AG08395 (cell line): ENCODE measurements around the gene OR2AT4.
"Not testable (repeated sequence)": the region's sequence is repeated elsewhere in the genome, so short reads cannot be mapped to it uniquely, and the experiment has no call there.

Experiments used
- DNase-seq: peaks from one replicate; pipeline ENCODE4 v3.0.0; 2012; ENCODE audit warnings: mixed read lengths, low spot score

OR2AT4 gene

GRCh38 chr11:75103380-75104026 lies 6.8 kb upstream of the OR2AT4 start:
- DNase-seq: peak; percentile 48

GRCh38 chr11:75101424-75102128 lies 4.9 kb upstream of the OR2AT4 start:
- DNase-seq: no peak

DNA sequence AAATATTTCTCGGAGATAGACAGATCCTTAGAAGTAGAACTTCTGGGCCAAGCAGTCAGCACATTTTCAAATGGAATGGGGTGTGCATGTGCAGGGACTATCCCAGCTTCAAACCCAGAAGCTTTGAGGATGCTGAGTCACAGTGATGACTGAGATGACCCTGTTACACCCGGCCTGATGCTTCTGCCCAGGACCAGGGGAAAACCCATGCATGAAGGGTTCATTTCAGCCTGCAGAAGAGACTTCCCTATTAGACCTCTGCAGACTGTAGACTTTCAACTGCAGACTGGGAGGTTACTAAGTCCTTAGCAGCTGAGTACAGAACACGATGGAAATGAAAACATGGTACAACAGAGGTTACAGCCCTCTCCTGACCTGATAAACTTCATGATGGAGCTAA lies 3.6 kb upstream of the OR2AT4 start:
- peak; percentile 45 for DNase-seq

DNA sequence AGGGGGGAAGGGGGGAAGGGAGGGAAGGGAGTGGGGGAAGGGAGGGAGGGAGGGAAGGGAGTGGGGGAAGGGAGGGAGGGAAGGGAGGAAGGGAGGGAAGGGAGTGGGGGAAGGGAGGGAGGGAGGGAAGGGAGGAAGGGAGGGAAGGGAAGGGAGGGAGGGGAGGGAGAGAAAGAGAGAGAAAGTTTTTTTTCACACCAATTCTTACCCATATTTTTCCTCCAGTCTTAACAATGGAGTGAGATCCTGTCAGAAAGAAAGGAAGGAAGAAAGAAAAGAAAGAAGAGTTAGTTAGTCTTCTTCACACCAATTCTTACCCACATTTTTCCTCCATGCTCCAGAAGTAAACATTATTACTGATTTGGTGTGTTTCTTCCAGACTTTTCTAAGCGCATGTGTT lies 3.0 kb upstream of the OR2AT4 start:
- no peak for DNase-seq

GRCh38 chr11:75098835-75099439 lies 2.3 kb upstream of the OR2AT4 start:
- not testable (repeated sequence) for DNase-seq

DNA sequence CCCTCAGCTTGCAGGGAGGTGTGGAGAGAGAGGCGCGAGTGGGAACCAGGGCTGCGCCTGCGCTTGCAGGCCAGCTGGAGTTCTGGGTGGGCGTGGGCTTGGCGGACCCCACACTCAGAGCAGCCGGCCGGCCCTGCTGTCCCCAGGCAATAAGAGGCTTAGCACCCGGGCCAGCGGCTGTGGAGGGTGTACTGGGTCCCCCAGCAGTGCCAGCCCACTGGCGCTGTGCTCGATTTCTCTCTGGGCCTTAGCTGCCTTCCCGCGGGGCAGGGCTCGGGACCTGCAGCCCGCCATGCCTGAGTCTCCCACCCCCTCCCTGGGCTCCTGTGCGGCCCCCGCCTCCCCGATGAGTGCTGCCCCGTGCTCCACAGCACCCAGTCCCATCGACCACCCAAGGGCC lies 1.5 kb upstream of the OR2AT4 start:
- not testable (repeated sequence) for DNase-seq

DNA sequence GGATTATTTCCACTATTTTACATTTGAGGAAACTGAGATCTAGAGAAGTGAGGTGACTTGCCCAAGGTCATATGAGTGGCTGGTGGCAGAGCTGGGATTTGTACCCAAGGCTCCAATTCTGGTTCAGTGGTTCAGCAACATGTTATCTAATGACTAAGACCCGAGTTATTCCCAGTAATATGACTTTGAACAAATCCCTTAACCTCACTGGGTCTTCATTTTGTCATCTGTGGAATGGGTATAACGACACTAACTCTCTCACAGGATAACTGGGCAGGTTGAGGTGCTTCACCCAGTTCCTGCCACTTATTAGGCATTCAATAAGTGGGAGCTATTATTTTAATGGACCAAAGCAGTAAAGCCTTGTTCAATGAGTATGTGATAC lies 489 bp upstream of the OR2AT4 start:
- DNase-seq: no peak

- DNase-seq: not testable (repeated sequence)
Observed at GRCh38 chr11:75094382-75094781, 2.3 kb downstream of the OR2AT4 start.

- no peak for DNase-seq
Observed at GRCh38 chr11:75090671-75091177, 6.0 kb downstream of the OR2AT4 start.

DNA sequence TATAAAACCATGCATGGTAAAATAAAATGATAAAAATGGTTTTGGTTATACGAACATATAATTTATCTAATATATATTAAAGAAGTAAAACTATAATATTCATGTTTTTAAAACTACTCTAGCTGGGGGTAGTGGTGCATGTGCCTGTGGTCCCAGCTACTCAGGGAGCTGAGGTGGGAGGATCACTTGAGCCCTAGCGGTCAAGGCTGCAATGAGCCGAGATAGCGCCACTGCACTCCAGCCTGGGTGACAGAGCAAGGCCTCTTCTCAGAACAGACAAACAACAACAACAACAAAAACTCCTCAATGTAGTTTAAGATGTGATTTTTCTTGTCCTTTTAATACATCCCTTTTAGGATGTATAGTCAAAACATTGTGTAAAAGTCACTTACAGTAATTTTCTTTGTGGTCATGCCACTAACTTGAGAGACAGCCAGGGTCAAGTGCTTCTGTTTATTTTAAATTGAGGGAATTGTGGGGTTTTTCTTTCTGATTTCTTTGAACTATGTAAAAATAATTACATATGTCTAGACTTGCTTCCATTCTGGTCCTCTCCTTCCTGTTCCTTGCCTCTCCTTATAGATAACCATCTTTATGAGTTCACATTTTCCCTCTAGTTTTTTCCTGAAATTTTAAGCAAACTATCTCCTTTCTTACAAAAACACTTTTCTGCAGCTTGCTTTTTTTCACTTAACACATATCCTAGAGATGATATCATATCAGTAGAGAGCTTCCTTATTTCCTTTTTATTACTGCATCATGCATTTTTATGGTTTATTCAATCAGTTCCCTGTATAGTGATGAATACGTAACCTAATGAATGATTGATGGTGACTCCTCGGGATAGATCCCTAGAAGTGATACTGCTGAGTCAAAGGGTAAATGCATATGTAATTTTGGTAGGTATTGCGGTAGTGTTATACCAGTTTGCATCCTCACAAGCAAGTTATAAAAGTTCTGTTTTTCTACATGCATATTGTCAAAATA lies 9.1 kb downstream of the OR2AT4 start:
- no peak for DNase-seq

GRCh38 chr11:75084883-75085282 lies 11.8 kb downstream of the OR2AT4 start:
- DNase-seq: no peak

- no peak for DNase-seq
Observed at GRCh38 chr11:75083217-75083605, 13.5 kb downstream of the OR2AT4 start.

DNA sequence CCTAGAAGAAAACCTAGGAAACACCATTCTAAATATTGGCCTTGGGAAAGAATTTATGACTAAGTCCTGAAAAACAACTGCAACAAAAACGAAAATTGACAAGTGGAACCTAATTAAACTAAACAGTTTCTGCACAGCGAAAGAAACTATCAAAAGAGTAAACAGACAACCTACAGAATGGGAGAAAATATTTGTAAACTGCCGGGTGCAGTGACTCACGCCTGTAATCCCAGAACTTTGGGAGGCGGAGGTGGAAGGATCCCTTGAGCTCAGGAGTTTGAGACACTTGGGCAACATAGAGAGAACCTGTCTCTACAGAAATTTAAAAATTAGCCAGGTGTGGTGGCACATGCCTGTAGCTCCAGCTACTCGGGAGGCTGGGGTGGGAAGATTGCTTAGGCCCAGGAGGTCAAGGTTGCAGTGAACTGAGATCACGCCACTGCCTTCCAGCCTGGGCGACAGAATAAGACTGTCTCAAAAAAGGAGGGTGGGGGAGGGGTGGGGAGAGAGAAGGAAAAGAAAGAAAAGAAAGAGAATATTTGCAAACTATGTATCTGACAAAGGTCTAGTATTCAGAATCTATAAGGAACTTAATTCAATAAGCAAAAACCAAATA lies 14.0 kb downstream of the OR2AT4 start:
- no peak for DNase-seq

- DNase-seq: no peak
Observed at GRCh38 chr11:75079546-75079945, 17.1 kb downstream of the OR2AT4 start.

GRCh38 chr11:75078233-75078632 lies 18.4 kb downstream of the OR2AT4 start:
- no peak for DNase-seq

- no peak for DNase-seq
Observed at GRCh38 chr11:75077316-75077715, 19.4 kb downstream of the OR2AT4 start.

DNA sequence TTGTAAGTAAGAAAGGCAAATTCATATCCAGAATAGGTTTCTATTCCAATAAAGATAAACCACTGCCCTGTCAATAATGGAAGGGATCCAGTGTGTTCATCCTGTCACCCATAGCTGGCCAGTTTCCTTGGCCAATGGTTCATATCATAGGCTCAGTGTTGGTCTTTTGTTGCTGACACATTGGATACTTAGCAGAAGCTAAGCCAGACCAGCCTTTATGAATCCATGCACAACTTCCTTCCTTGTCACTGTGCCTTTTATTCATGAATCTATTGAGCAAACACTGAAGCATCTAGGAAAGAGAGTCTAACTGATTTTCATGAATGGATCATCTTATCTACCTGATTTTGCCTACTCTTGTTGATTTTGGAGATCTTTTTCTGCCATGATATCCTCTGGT lies 20.0 kb downstream of the OR2AT4 start:
- no peak for DNase-seq

DNA sequence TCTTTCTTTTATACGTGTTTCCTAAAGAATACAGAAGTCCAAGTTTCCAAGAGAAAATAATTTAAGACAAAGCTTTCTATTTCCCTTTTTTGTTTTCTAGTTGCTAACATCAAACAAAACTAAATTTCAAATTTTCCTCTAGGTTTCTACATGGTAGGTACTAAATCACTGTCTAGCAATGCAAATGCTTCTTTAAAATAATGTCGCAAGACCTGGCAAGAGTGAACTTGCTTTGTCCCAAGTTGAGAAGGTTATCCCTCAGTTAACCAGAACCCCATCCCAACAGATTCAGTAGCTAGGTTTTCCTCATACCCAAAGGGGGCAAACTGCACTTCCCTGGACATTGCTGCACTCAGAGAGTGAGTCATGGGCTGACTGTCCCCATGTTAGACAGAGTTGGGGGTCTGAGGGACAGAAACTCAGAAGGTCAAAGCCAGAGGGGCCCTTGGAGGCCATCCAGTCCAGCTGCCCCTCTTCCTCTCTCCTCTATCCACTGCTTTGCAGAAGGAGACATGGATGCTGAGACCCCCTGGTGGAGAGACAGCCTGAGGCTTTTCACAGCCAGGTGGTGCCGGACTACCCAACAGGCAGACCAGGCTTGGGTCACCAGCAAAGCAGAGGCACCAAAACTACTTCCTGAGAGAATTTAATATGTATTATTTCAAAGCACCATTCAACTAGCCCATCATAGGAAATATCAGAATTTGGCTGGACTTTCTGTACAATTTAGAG lies 23.1 kb downstream of the OR2AT4 start:
- no peak for DNase-seq

DNA sequence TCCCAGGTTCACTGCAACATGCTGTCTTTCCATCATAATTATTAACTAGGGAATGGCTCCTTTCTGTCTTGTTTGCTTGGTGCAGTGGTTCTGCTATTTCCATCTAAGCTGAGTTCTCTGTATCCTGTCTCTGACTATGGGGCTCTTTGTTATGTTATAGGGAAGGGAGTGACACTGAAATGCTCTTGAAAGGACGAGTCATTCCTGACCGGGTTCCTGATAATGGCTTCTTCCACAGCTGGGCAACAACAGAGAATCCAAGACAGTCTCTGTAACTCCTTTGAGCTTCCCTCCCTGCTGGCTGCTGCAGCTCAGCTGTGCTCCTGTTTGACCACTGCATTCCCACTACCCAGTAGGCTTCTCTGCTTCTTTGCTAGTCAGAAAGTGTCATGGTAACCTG lies 24.1 kb downstream of the OR2AT4 start:
- DNase-seq: no peak

DNA sequence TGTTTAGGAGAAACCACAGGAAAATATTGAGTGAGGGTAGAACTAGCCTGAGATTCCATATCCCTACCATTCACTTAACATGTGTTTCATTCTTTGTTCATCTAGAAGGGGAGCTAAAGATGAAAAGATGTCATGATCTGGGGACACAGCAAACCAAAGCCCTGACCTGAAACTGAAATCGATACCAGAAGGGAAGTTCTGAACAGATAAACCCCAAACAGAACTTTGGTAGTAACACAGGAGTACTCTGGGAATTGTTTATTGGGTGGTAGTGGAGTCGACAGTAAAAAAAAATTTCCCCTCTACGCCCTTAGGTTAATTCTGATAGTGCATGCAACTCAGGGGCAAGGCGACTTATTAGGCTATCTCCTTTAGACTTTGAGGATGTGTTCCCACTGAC lies 27.2 kb downstream of the OR2AT4 start:
- DNase-seq: no peak

DNA sequence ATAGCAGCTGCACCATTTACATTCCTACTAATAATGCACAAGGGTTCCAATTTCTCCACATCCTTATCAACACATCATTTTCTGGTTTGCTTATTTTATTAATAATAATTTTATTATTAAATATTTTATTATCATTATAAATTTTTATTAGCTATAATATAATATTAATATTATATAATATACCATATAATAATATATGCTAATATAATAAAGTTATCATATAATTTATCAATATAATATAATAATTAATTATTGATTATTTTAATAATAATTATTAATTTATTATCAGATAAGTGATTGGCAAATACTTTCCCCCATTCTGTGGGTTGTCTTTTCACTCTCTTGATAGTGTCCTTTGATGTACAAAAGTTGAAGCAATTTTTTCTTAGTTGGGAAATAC lies 27.7 kb downstream of the OR2AT4 start:
- DNase-seq: no peak
